ENCODE results near the gene NIPA2.

NIPA2 gene

GRCh38 chr15:22810033-22810852 lies 28.2 kb upstream of the NIPA2 start:
- DNase-seq (ENCODE audit: low read depth in 1 of 2, low spot score in 1 of 2): no peak
- in situ Hi-C loops (cut with HindIII; ENCODE audit: low pct_unique_long_range_greater_than_20kb, low sequenced_read_pairs): no loop called here
- TF ChIP-seq JUND (IDR thresholded peaks at IDR 0.05; ENCODE audit: low read depth): no peak

GRCh38 chr15:22810853-22811338 lies 27.6 kb upstream of the NIPA2 start:
- no peak for DNase-seq (ENCODE audit: low read depth in 1 of 2, low spot score in 1 of 2)
- no peak for TF ChIP-seq JUND (IDR thresholded peaks at IDR 0.05; ENCODE audit: low read depth)
- in situ Hi-C loops (cut with HindIII; ENCODE audit: low pct_unique_long_range_greater_than_20kb, low sequenced_read_pairs): no loop called here

- no peak for TF ChIP-seq JUND (IDR thresholded peaks at IDR 0.05; ENCODE audit: low read depth)
- DNase-seq (ENCODE audit: low read depth in 1 of 2, low spot score in 1 of 2): peak; percentile 44 to 78
- in situ Hi-C loops (cut with HindIII; ENCODE audit: low pct_unique_long_range_greater_than_20kb, low sequenced_read_pairs): no loop called here
These were observed 26.8 kb upstream of the NIPA2 start for GRCh38 chr15:22811640-22812039.

GRCh38 chr15:22813844-22814243 lies 24.6 kb upstream of the NIPA2 start:
- DNase-seq (ENCODE audit: low read depth in 1 of 2, low spot score in 1 of 2): no peak
- in situ Hi-C loops (cut with HindIII; ENCODE audit: low pct_unique_long_range_greater_than_20kb, low sequenced_read_pairs): no loop called here
- TF ChIP-seq JUND (IDR thresholded peaks at IDR 0.05; ENCODE audit: low read depth): no peak

- in situ Hi-C loops (cut with HindIII; ENCODE audit: low pct_unique_long_range_greater_than_20kb, low sequenced_read_pairs): no loop called here
- DNase-seq (ENCODE audit: low read depth in 1 of 2, low spot score in 1 of 2): no peak
- no peak for TF ChIP-seq JUND (IDR thresholded peaks at IDR 0.05; ENCODE audit: low read depth)
These were observed 22.7 kb upstream of the NIPA2 start for GRCh38 chr15:22815766-22816165.

GRCh38 chr15:22819651-22820050 lies 18.8 kb upstream of the NIPA2 start:
- DNase-seq (ENCODE audit: low read depth in 1 of 2, low spot score in 1 of 2): no peak
- no peak for TF ChIP-seq JUND (IDR thresholded peaks at IDR 0.05; ENCODE audit: low read depth)
- in situ Hi-C loops (cut with HindIII; ENCODE audit: low pct_unique_long_range_greater_than_20kb, low sequenced_read_pairs): no loop called here

- DNase-seq (ENCODE audit: low read depth in 1 of 2, low spot score in 1 of 2): no peak
- in situ Hi-C loops (cut with HindIII; ENCODE audit: low pct_unique_long_range_greater_than_20kb, low sequenced_read_pairs): no loop called here
- TF ChIP-seq JUND (IDR thresholded peaks at IDR 0.05; ENCODE audit: low read depth): no peak
These were observed 14.9 kb upstream of the NIPA2 start for GRCh38 chr15:22823495-22824128.

- no peak for TF ChIP-seq JUND (IDR thresholded peaks at IDR 0.05; ENCODE audit: low read depth)
- in situ Hi-C loops (cut with HindIII; ENCODE audit: low pct_unique_long_range_greater_than_20kb, low sequenced_read_pairs): no loop called here
- no peak for DNase-seq (ENCODE audit: low read depth in 1 of 2, low spot score in 1 of 2)
These were observed 11.3 kb upstream of the NIPA2 start for GRCh38 chr15:22827125-22827524.

GRCh38 chr15:22831473-22831872 lies 7.0 kb upstream of the NIPA2 start:
- DNase-seq (ENCODE audit: low read depth in 1 of 2, low spot score in 1 of 2): no peak
- in situ Hi-C loops (cut with HindIII; ENCODE audit: low pct_unique_long_range_greater_than_20kb, low sequenced_read_pairs): no loop called here
- TF ChIP-seq JUND (IDR thresholded peaks at IDR 0.05; ENCODE audit: low read depth): no peak

- DNase-seq (ENCODE audit: low read depth in 1 of 2, low spot score in 1 of 2): peak in 1 of 2 experiments; percentile 13
- in situ Hi-C loops (cut with HindIII; ENCODE audit: low pct_unique_long_range_greater_than_20kb, low sequenced_read_pairs): no loop called here
These were observed 705 bp downstream of the NIPA2 start for GRCh38 chr15:22839046-22839695.

GRCh38 chr15:22844421-22845288 lies 6.2 kb downstream of the NIPA2 start:
- no peak for DNase-seq (ENCODE audit: low read depth in 1 of 2, low spot score in 1 of 2)
- in situ Hi-C loops (cut with HindIII; ENCODE audit: low pct_unique_long_range_greater_than_20kb, low sequenced_read_pairs): no loop called here
- no peak for TF ChIP-seq JUND (IDR thresholded peaks at IDR 0.05; ENCODE audit: low read depth)

More at GRCh38 chr15:22839046-22839695, 705 bp downstream of the NIPA2 start:
- no peak for TF ChIP-seq JUND (IDR thresholded peaks at IDR 0.05; ENCODE audit: low read depth)

GRCh38 chr15:22845289-22845900 lies 6.9 kb downstream of the NIPA2 start:
- no peak for DNase-seq (ENCODE audit: low read depth in 1 of 2, low spot score in 1 of 2)
- in situ Hi-C loops (cut with HindIII; ENCODE audit: low pct_unique_long_range_greater_than_20kb, low sequenced_read_pairs): no loop called here
- no peak for TF ChIP-seq JUND (IDR thresholded peaks at IDR 0.05; ENCODE audit: low read depth)

Data from T47D (cell line).